ENCODE data around the gene SDK1. TPM values are rescaled to one million over a fixed set of nuclear protein-coding genes. Genes with fewer than 3 reads are reported as not detected.

SDK1 gene
- total RNA-seq, 1 experiment from 2014 or later, result 9.3 TPM

GRCh38 chr7:4242706-4243105 is 941.7 kb downstream of the SDK1 start (continued):
- TF ChIP-seq SOX15 (CRISPR knock-in tag; IDR thresholded peaks at IDR 0.05), result no peak
- no peak for TF ChIP-seq GTF2I (CRISPR knock-in tag; conservative IDR thresholded peaks at IDR 0.05)
- no peak for TF ChIP-seq ZNF121 (CRISPR knock-in tag; IDR thresholded peaks at IDR 0.05)
- no peak for TF ChIP-seq PRRX2 (CRISPR knock-in tag; IDR thresholded peaks at IDR 0.05)
- TF ChIP-seq SMAD3 (CRISPR knock-in tag; IDR thresholded peaks at IDR 0.05; ENCODE audit: borderline replicate concordance), result no peak
- no peak for TF ChIP-seq IRF1 (CRISPR knock-in tag; IDR thresholded peaks at IDR 0.05)
- TF ChIP-seq, protein P1, sequence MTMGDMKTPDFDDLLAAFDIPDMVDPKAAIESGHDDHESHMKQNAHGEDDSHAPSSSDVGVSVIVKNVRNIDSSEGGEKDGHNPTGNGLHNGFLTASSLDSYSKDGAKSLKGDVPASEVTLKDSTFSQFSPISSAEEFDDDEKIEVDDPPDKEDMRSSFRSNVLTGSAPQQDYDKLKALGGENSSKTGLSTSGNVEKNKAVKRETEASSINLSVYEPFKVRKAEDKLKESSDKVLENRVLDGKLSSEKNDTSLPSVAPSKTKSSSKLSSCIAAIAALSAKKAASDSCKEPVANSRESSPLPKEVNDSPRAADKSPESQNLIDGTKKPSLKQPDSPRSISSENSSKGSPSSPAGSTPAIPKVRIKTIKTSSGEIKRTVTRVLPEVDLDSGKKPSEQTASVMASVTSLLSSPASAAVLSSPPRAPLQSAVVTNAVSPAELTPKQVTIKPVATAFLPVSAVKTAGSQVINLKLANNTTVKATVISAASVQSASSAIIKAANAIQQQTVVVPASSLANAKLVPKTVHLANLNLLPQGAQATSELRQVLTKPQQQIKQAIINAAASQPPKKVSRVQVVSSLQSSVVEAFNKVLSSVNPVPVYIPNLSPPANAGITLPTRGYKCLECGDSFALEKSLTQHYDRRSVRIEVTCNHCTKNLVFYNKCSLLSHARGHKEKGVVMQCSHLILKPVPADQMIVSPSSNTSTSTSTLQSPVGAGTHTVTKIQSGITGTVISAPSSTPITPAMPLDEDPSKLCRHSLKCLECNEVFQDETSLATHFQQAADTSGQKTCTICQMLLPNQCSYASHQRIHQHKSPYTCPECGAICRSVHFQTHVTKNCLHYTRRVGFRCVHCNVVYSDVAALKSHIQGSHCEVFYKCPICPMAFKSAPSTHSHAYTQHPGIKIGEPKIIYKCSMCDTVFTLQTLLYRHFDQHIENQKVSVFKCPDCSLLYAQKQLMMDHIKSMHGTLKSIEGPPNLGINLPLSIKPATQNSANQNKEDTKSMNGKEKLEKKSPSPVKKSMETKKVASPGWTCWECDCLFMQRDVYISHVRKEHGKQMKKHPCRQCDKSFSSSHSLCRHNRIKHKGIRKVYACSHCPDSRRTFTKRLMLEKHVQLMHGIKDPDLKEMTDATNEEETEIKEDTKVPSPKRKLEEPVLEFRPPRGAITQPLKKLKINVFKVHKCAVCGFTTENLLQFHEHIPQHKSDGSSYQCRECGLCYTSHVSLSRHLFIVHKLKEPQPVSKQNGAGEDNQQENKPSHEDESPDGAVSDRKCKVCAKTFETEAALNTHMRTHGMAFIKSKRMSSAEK (CRISPR knock-in tag; IDR thresholded peaks at IDR 0.05; ENCODE audit: borderline replicate concordance), result no peak
- no peak for TF ChIP-seq ZBTB43 (CRISPR knock-in tag; IDR thresholded peaks at IDR 0.05)
- no peak for TF ChIP-seq NR1H2 (CRISPR knock-in tag; IDR thresholded peaks at IDR 0.05)

- TF ChIP-seq MYBL2 (CRISPR knock-in tag; IDR thresholded peaks at IDR 0.05) (no peak), NFATC4 (CRISPR knock-in tag; IDR thresholded peaks at IDR 0.05) (no peak), MLX (CRISPR knock-in tag; IDR thresholded peaks at IDR 0.05) (no peak), ZBTB43 (CRISPR knock-in tag; IDR thresholded peaks at IDR 0.05) (no peak), SMAD4 (CRISPR knock-in tag; IDR thresholded peaks at IDR 0.05) (no peak), JAZF1 (CRISPR knock-in tag; IDR thresholded peaks at IDR 0.05) (no peak), KAT7 (CRISPR knock-in tag; IDR thresholded peaks at IDR 0.05; ENCODE audit: borderline replicate concordance) (no peak), CDX4 (CRISPR knock-in tag; IDR thresholded peaks at IDR 0.05; ENCODE audit: borderline replicate concordance) (no peak), ATF2 (CRISPR knock-in tag; IDR thresholded peaks at IDR 0.05; ENCODE audit: borderline replicate concordance, low read depth) (no peak), ZNF396 (CRISPR knock-in tag; IDR thresholded peaks at IDR 0.05; ENCODE audit: borderline replicate concordance) (no peak), PRRX2 (CRISPR knock-in tag; IDR thresholded peaks at IDR 0.05) (no peak), NFE2L1 (CRISPR knock-in tag; IDR thresholded peaks at IDR 0.05) (no peak), FOXK1 (CRISPR knock-in tag; IDR thresholded peaks at IDR 0.05) (no peak), TEAD4 (CRISPR knock-in tag; IDR thresholded peaks at IDR 0.05) (no peak), NR3C1 (CRISPR knock-in tag; conservative IDR thresholded peaks at IDR 0.05; ENCODE audit: low read depth) (no peak), CREM (CRISPR knock-in tag; IDR thresholded peaks at IDR 0.05) (no peak), ZNF232 (CRISPR knock-in tag; IDR thresholded peaks at IDR 0.05) (no peak)
- TF ChIP-seq, protein P2, sequence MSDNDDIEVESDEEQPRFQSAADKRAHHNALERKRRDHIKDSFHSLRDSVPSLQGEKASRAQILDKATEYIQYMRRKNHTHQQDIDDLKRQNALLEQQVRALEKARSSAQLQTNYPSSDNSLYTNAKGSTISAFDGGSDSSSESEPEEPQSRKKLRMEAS (CRISPR knock-in tag; IDR thresholded peaks at IDR 0.05), result no peak
- ChIA-PET CTCF (interaction anchor here (1.3 kb wide), 1 partner anchor 17 kb away, joined by 4 read pairs; no protein-coding TSS in a partner anchor), POLR2A (no interaction called here)
- Mint-ChIP-seq H3K4me3 (no peak overlapping the region), H3K4me1 (peaks cover 44% of the 10 kb centered on the region), H3K36me3 (peaks cover 28% of the 10 kb centered on the region), H3K9me3 (peaks cover 26% of the 10 kb centered on the region), H3K27ac (no peak overlapping the region), H3K27me3 (ENCODE audit: low read depth) (no peaks in the 10 kb centered on the region; the same call in 1 of the 2 replicates)
- ATAC-seq (no peak), DNase-seq (ENCODE audit: low spot score) (no peak)
These were observed 943.0 kb downstream of the SDK1 start for GRCh38 chr7:4244041-4244440.

All from WTC11 (cell line).